ENCODE results near the gene MAX. TPM values are rescaled to one million over a fixed set of nuclear protein-coding genes. Genes with fewer than 3 reads are reported as not detected.

The MAX gene
- polyA plus RNA-seq, 1 experiment, result 57.3 TPM

DNA sequence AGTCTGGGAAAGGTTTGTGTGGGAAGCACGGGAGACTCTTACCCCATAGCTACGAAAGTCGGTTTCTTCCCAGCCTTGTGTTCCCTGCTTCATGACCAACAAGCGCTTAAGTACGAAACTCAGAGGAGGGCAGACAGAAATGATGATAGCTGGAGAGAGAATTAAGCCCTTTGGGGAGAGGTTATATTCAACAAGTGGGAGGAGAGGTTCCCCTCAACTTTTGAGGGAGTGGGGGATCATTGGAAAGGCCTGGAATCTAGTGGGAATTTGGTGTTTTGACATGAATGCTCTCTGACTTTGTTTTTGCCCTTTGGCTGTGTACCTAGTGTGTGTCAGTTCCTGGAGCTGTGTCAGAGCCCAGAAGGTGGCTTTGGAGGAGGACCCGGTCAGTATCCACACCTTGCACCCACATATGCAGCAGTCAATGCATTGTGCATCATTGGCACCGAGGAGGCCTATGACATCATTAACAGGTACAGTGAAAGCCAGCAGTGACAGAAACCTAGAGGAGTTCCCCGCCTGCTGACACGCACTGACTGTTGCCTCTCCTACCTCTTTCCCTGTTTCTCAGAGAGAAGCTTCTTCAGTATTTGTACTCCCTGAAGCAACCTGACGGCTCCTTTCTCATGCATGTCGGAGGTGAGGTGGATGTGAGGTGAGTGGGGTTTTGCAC, 75.1 kb downstream of the MAX start:
- TF ChIP-seq, protein P1, sequence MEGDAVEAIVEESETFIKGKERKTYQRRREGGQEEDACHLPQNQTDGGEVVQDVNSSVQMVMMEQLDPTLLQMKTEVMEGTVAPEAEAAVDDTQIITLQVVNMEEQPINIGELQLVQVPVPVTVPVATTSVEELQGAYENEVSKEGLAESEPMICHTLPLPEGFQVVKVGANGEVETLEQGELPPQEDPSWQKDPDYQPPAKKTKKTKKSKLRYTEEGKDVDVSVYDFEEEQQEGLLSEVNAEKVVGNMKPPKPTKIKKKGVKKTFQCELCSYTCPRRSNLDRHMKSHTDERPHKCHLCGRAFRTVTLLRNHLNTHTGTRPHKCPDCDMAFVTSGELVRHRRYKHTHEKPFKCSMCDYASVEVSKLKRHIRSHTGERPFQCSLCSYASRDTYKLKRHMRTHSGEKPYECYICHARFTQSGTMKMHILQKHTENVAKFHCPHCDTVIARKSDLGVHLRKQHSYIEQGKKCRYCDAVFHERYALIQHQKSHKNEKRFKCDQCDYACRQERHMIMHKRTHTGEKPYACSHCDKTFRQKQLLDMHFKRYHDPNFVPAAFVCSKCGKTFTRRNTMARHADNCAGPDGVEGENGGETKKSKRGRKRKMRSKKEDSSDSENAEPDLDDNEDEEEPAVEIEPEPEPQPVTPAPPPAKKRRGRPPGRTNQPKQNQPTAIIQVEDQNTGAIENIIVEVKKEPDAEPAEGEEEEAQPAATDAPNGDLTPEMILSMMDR (IDR thresholded peaks at IDR 0.05; ENCODE audit: insufficient read depth, low read depth, low read length), result no peak
- Histone ChIP-seq H3K27me3 (ENCODE audit: control insufficient read depth, insufficient read depth, low read length) (no peaks in the 10 kb centered on the region), H3K4me3 (ENCODE audit: low read depth, low read length) (no peak overlapping the region), H3K36me3 (ENCODE audit: control insufficient read depth, insufficient read depth, low read length) (peaks cover 4% of the 10 kb centered on the region)
- ChIA-PET POLR2A (no interaction called here), CTCF (interaction anchor here (1.7 kb wide), 1 partner anchor 41 kb away, joined by 4 read pairs; the partner anchor contains the start of gene FNTB)
- no peak for DNase-seq (ENCODE audit: low read depth)

DNA sequence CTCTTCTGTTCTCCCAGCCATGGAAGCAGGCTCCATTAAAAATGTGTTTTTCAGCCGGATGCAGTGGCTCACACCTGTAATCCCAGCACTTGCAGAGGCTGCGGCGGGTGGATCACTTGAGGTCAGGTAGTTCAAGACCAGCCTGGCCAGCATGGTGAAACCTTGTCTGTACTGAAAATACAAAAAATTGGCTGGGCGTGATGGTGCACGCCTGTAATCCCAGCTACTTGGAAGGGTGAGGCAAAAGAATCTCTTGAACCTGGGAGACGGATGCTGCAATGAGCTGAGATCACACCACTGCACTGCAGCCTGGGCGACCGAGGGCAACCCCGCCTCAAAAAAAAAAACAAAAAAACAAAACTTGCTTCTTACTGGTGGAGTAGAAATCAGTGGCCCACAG, 75.8 kb downstream of the MAX start:
- TF ChIP-seq, protein P1 (IDR thresholded peaks at IDR 0.05; ENCODE audit: insufficient read depth, low read depth, low read length), result no peak
- Histone ChIP-seq H3K4me3 (ENCODE audit: low read depth, low read length) (no peak overlapping the region), H3K27me3 (ENCODE audit: control insufficient read depth, insufficient read depth, low read length) (no peaks in the 10 kb centered on the region), H3K36me3 (ENCODE audit: control insufficient read depth, insufficient read depth, low read length) (peaks cover 4% of the 10 kb centered on the region; the same call in 1 of the 2 replicates)
- CTCF ChIA-PET, result interaction anchor here (1.7 to 1.9 kb wide), 2 partner anchors 8 to 40 kb away, joined by 4 read pairs; partner anchors contain the start of gene FNTB
- POLR2A ChIA-PET, result no interaction called here
- DNase-seq (ENCODE audit: low read depth), result no peak

DNA sequence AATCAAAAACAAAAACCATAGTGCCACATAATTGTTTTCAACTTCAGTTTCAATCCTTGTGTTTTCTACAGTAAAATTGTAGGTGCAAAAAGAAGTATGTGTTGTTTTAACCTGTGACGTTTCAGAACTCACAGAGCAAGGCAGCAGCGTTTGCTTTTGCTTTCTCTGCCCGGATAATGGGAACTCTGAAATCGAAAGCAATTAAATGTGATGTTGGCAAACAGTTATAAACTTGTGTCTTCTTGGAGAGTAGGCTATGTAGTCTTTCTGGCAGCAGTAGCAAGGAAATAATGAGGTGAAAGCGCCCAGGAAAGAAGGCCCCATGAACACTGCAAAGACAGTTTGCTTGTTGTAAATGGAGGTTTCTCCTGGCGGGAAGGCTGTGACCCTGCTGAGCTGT, 76.5 kb downstream of the MAX start:
- peaks cover 4% of the 10 kb centered on the region; the same call in 1 of the 2 replicates for H3K36me3 ChIP-seq (ENCODE audit: control insufficient read depth, insufficient read depth, low read length)
- no peak for DNase-seq (ENCODE audit: low read depth)
- TF ChIP-seq, protein P1 (IDR thresholded peaks at IDR 0.05; ENCODE audit: insufficient read depth, low read depth, low read length), result no peak
- no peak overlapping the region for H3K4me3 ChIP-seq (ENCODE audit: low read depth, low read length)
- ChIA-PET POLR2A (no interaction called here), CTCF (interaction anchor here (0.5 to 2.8 kb wide), 3 partner anchors 9 to 90 kb away, joined by 3 to 12 read pairs (median 4); partner anchors contain the start of gene FNTB)
- H3K27me3 ChIP-seq (ENCODE audit: control insufficient read depth, insufficient read depth, low read length), result no peaks in the 10 kb centered on the region

Small RNA genes within 50 kb of the gene (small RNA-seq; reads per million reads assigned to genes)
- gene MIR4706 (ENCODE audit: insufficient read length, low read depth, low replicate concordance), result not detected
- gene RNU2-14P (ENCODE audit: insufficient read length, low read depth, low replicate concordance), result not detected

Other genes with a start within 250 kb of the MAX start
- gene SPTB, start 222.6 kb downstream of the MAX start, polyA plus RNA-seq (2011; rRNA removed), result 0.01 and 0.02 TPM in 2 replicates
- gene CHURC1, start 188.1 kb downstream of the MAX start, polyA plus RNA-seq (2011; rRNA removed), result 30.6 and 84.4 TPM in 2 replicates
- 0.15 TPM in 1 of 2 replicates, not detected in the other for gene GPX2, start 159.8 kb downstream of the MAX start, polyA plus RNA-seq (2011; rRNA removed)
- gene RAB15, start 130.2 kb downstream of the MAX start, polyA plus RNA-seq (2011; rRNA removed), result 5.9 and 7.7 TPM in 2 replicates
- 27.7 and 33.8 TPM in 2 replicates for gene FNTB, start 115.6 kb downstream of the MAX start, polyA plus RNA-seq (2011; rRNA removed)

Data from BJ (cell line).